ENCODE results near the gene VTN.

The VTN gene

DNA sequence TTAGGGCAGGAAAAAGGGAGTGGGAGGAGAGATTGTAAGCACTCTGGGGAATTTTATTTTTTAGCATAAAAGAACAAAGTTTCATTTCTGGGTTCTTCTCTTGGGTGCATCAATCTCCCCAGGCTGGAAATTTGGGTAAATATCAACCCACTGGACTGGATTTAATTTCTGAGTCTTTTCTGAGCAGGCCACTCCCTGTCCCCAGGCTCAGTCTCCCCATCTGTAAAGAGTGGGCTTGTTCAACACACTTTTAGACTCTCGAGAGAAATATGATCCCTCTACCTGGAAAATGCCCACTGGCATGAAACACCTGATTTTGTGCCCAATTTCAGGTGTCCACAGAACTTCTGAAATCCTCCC, 617 bp upstream of the VTN start:
- in situ Hi-C loops (cut with MboI; ENCODE audit: low sequenced_read_pairs) = no loop called here

DNA sequence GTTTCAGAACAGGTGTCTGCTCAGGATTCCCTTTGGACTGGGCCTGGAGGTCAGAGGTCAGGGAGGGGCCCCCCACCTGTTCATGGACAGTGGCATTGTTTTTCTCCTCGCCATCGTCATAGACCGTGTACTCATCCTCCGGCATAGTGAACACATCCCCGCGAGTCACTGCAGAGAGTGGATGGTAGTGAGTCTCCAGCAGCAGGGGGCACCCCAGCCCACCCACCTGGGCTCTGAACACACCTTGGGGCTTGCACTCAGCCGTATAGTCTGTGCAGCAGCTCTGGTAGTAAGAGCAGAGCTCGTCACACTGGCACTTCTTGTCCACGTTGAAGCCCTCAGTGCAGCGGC, 448 bp downstream of the VTN start:
- in situ Hi-C loops (cut with MboI; ENCODE audit: low sequenced_read_pairs) = no loop called here

DNA sequence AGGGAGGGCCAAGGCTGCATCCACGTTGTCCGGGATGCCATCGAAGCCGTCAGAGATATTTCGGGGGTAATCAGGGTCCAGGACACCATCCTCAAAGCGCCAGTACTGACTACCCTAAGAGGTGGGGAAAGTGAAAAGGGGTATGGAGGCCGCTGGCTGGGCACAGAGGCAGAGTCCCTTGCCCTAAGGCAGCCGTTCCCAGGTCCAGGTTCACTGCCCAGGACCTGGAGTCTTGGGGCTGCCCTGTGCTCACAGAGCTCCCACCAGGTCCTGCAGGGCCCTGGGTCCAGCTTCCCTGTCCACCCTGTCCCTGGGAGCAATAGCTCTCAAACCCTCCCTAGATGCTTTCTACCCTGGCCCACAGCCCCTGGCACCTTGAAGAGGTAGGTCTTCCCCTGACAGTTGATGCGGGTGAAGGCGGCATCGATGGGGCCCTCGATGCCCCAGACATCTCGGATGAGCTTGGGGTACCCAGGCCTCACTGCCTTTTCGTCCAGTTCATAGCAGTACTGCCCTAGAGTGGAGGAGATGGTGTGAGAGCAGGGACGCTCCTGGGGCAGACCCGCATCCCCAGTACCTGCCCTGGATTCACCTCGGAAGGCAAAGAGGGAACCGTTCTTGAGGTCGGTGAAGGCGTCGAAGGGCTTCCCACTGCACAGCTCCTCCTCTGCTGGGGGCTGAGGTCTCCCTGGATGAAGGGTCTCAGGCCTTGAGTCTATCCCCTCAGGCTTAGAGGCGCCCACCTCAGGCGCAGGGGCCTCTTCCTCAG, 1.0 kb downstream of the VTN start:
- in situ Hi-C loops (cut with MboI; ENCODE audit: low sequenced_read_pairs) = no loop called here

DNA sequence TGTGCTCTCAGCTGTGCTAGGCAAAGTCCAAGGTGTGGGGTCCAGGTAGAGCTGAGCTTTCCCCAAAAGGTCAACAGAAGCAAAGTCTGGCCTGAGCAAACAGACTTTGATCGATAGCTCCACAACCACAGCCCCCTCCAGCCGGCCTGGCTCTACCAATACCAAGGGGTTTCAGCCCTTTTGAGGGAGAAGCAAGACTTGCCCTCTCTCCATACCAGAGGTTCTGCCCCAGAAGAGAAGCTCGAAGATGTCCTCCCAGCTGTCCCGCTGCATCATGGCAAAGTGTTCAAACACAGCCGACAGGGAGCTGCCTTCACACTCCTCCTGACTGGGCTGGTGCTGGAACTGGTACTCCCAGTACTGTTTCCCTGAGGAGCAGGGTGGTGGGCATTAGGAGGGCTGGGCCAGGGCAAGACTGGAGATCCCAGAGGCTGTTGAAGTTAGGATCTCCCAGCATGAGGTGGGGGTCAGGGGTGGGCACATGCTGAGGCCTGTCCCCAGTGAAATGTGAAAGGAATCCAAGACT, 1.7 kb downstream of the VTN start:
- in situ Hi-C loops (cut with MboI; ENCODE audit: low sequenced_read_pairs) = no loop called here

DNA sequence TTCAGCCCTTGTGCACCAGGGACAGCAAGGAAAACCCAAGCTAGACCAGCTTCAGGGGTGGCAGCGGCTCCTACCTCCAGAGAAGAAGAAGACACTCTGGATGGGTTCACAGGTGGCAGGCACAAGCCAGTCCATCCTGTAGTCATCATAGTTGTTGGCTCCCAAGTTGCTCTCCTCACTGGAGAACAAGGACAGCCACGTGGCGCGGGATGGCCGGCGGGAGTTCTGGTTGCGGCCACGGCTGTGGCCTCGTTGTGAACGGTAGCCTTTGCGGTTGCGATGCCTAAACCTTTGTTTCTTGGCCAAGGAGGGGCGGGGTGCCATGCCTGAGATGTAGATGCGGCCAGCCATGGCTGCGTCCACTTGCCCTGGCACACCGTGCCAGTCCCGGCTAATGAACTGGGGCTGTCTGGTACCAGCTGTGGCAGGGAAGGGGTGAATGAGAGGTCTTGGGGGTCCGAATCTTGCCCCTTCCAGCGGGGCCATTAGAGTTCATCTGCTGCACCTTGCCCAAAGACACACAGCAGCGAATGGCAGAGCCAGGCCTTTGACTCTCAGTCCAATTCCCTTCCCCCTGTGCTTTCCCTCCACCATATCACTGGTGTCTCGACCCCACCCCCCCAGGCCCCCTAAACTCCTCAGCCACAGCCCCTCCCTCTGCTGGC, 2.3 kb downstream of the VTN start:
- in situ Hi-C loops (cut with MboI; ENCODE audit: low sequenced_read_pairs) = no loop called here

DNA sequence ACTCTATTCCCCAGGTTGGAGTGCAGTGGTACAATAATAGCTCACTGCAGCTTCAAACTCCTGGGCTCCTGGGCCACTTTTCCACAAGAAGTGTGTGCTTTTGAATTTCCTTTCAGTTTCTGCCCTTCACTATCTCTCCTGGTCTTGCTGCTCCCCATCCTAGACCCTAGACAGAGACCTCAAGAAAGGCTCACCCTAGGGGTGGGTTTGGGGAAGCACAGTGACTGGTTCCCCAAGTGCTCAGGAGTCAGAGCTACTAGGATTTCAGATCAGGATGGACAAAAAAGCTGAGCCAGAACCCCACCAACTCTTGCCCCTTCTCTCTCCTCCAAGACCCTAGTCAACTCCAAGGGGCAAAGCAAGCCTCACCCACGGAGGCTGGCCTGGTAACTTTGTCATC, 3.5 kb downstream of the VTN start:
- in situ Hi-C loops (cut with MboI; ENCODE audit: low sequenced_read_pairs) = no loop called here

DNA sequence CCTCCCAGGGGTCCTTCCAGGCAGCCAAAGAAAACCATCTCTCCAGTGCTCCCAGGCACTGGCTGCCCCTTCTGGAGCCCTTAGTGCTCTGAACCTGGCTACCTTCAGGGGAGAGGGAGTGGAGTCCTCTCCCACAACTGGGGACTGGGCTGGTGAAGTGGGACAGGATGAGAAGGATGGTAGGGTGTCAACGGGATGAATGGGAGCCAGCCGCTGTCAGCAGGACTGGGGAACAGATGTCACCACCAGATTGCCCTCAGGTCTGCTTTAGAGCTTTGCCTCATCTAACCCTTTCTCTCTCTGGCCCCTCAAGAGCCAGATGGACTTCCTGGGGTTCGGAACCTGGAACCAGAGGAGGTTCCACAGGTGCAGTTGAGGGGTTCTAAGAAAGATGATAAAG, 4.6 kb downstream of the VTN start:
- in situ Hi-C loops (cut with MboI; ENCODE audit: low sequenced_read_pairs) = no loop called here

DNA sequence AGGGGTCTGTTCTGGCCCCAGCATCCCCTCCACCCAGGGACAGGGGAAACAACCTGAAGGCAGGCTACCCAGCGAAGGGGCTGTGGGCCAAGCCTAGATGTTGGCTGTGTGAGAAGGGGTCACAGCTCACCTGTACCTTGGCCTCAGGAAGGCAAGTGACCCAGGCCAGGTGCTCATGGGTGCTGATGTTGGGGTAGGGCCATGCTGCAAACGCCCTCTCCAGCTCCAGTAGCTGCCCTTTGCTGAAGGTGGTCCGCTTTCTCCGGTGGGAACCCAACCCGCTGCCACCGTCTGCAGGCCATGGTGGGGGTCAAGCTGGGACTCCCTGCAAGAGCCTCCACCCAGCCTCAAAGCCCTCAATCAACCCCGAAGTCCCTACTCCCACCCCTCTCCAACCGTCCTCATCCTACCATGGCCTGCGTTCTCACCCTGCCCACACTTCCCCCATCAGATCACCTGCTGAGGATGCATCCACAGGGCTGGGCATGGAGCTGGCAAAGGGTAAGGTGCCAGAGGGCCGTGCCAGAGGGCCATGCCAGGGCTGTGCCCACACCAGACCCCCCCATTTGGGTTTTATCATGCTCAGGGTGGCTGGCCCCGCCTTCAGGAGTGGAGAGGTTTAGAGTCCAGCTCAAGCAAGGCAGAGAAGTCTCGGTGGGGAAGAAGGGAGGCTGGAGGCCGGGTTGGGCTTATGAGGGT, 5.3 kb downstream of the VTN start, which contains the start of gene SEBOX:
SEBOX (minus strand) TSS at position 535 of the 699 bp plus-strand sequence; CDS start at position 487, 48 bp downstream.
- in situ Hi-C loops (cut with MboI; ENCODE audit: low sequenced_read_pairs) = no loop called here

DNA sequence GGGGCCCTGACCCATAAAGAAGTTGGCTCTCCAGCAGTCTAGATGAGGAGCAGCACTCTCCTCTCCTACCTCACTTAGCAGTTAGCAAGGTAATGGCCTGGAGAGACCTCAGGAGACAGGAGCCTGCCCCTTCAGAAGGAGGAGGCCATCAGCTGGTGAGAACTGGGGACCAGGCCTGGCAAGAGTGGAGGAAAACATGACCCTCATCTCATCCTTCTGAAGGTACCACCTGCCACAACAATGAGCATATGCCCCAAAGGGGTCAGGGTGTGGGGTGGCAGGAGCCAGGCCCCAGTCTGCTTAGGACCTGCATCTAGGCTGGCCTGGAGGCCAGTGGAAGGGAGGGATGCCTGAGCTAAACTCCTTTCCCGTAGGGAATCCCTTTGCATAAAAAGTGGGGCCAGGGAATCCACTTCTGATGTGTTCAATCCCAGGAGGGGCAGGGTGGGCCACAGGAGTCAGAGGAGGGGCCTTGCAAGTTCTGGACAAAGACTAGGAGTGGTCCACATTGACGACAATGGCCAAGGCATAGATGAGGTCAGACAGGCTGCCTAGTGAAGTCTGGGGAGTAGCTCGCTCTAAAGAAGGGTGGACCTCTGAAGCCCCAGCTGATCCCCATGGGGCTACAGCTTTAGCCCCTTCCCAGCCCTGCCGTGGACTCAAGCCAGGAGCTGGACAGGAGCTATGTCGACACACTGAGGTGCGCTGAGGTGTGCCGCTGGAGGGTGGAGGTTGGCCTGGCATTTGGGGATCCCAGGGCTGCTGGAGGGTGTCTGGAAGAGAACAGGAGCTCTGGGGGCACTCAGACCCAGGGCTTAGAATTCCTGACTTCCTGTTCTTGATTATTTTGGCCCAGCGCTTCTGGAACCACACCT, 6.1 kb downstream of the VTN start:
- in situ Hi-C loops (cut with MboI; ENCODE audit: low sequenced_read_pairs) = no loop called here

DNA sequence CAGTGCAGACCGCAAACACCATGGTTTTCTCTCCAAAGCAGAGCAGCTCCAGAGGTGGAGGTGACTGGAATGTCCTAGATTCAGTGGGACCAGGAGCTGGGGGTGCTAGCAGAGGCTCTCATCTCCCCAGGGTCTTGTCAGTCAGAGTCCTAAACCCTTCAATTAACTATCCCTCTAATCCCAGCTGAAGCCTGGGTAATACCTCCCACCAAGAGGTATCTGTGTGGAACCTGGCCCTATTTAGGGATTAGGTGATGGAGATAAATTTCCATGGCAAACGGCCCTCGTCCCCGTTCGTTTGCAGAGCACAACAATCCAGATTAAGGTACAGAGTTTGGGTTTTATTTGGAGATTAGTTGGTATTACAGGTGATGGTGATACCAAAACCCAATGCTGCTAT, 6.9 kb downstream of the VTN start:
- in situ Hi-C loops (cut with MboI; ENCODE audit: low sequenced_read_pairs) = no loop called here

DNA sequence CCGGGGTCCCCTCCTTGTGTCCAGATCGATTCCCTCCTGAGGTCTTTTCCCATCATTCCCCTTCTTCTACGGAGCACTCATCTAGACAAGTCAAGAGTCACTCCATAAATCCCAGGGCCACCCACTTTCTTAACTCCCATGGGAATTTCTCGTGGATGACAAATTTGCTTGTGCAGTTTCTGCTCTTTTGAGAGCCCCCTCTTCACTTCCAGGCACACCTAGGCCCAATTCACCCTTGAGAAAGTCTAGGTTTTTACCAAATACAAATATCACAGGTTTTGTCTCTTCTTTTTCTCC, 12.3 kb downstream of the VTN start:
- in situ Hi-C loops (cut with MboI; ENCODE audit: low sequenced_read_pairs) = no loop called here

DNA sequence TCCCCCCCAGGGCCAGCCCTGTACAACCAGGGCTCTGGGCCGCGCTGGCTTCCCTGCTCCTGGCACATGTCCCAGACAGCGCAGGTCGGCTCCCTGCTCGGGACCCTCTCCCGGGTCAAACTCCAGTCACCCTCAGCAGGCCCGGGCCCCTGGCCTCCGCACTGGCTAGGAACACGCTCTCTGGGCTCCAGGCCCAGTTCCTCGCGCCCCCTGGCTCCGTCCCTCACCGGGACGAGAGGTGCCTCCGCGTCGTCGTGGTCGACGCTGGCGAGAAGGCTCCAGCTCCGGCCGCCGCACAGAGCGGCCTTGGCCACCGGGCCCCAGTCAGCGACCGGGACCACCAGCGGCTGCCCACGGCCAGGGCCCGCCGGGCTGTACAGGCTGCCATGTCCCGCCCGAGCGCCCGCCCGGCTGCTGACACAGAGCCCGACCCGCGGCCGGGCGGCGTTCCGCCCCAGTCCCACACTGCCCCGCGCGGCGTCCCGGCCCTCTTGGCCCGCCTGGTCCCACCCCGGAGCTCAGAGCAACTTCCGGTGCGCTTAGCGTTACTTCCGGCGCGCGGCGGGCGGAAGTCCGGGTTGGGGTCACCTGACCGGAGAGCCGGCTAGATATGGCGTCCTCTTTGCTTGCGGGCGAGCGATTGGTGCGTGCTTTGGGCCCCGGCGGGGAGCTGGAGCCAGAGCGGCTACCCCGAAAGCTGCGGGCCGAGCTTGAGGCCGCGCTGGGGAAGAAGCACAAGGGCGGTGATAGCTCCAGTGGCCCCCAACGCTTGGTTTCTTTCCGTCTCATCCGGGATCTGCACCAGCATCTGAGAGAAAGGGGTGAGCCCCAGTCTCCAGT, 12.8 kb downstream of the VTN start, which contains the start of gene POLDIP2:
POLDIP2 (minus strand) TSS at position 467 of the 840 bp plus-strand sequence; CDS start at position 388, 79 bp downstream.
- in situ Hi-C loops (cut with MboI; ENCODE audit: low sequenced_read_pairs) = no loop called here

DNA sequence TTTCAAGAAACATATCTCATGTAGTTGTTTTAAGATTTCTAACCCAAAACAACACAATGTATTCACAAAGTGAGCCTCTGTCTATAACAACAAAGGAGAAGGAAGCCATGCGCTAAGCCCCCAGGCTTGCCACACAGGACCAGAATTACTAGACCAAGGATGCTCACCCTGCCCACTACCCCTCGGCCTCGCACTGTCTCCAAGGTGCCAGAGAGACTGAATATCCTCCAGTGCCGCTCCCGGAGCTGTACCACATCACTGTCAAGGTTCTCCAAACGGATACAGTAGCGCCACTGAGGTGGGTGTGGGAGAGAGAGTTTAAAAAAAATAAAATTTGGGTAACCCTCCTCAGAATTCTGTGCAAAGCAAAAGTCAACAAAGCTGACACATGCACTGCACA, 19.8 kb downstream of the VTN start:
- in situ Hi-C loops (cut with MboI; ENCODE audit: low sequenced_read_pairs) = no loop called here

DNA sequence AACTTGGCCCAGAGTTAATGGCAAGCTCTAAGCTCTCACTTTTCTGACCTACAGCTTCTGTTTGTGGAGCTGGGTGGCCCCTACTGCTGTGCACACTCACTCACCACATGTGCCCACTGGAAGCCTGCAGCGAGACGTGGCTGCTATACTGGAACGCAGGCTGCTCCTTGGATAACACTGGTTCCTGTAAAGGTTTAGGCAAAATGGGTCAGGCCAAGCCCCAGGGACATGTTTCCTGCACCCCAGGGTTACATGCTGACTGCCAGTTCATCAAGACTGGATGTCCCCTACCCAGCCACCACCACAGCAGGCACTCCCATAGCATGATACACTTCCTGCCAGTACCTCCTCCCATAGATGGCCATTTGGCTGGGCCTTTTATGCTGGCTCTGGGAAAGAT, 21.1 kb downstream of the VTN start:
- in situ Hi-C loops (cut with MboI; ENCODE audit: low sequenced_read_pairs) = no loop called here

DNA sequence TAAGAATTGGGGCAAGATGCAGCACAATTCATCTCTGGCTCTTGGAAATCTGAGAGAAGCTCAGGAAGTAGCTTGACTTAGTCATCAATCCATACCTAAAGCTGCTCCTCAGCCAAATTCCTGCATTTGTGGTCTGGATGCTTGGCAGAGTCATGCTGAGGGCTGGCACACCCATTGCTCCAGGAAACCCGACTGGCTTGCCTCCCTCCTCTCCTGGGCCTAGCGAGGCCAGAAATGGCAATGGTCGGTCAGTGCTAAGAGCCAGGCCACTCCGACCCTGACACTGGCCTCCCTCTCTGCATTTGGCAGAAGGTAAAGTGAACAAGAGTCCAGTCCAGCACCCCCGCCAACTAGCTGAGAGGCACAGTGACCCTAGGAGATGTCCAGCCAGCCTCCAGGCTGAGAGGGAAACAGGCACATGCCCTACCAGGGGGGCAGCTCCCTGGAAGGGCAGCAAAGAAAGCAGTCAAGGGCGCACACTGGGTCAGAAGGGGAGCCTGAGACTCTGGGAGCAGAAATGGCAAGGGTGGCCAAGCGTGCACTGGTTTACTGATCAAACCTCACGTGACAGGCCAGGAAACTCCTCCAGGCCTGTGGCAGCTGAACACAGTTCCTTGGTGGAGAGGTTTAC, 22.7 kb downstream of the VTN start:
- in situ Hi-C loops (cut with MboI; ENCODE audit: low sequenced_read_pairs) = no loop called here

DNA sequence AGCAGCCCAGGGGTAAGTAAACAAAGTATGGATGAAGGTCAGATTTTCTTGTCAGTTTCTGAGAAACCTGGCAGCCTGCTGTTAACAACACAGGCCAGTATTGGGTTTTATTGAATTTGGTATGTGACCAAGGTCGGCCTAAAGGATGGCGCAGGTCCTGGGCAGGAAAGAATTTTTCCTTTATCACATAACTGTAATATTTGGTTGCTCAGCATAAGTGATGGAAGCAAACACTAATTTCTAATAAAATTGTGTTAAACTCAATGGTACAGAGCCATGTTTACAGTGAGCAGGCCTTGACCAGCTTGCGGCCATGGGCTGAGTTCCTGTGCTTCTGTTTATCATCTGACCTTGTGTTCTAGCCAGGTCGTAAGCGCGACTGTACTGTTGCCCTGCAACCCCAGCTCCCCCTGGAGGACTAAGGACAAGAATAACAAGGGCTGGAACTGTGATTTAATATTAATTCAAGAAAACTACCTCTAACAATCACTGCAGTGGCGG, 23.3 kb downstream of the VTN start:
- in situ Hi-C loops (cut with MboI; ENCODE audit: low sequenced_read_pairs) = no loop called here

DNA sequence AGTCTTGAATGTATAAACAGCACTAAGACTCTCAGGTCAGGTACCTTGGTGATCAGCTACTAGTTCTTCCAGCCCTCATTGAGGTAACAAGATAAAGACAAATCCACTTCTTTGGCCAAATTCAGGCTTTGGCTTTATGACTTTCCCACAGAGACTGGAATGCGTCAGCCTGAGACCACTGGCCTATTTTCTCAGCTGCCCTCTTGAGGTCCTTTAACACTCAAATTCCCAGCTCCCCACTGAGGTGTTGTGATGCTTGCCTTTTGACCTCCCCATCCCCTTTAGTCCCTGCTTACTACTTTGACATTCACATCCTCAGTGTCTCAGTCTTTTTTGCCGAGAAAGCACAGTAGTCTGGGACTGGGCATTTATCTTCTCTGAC, 23.9 kb downstream of the VTN start:
- in situ Hi-C loops (cut with MboI; ENCODE audit: low sequenced_read_pairs) = no loop called here

DNA sequence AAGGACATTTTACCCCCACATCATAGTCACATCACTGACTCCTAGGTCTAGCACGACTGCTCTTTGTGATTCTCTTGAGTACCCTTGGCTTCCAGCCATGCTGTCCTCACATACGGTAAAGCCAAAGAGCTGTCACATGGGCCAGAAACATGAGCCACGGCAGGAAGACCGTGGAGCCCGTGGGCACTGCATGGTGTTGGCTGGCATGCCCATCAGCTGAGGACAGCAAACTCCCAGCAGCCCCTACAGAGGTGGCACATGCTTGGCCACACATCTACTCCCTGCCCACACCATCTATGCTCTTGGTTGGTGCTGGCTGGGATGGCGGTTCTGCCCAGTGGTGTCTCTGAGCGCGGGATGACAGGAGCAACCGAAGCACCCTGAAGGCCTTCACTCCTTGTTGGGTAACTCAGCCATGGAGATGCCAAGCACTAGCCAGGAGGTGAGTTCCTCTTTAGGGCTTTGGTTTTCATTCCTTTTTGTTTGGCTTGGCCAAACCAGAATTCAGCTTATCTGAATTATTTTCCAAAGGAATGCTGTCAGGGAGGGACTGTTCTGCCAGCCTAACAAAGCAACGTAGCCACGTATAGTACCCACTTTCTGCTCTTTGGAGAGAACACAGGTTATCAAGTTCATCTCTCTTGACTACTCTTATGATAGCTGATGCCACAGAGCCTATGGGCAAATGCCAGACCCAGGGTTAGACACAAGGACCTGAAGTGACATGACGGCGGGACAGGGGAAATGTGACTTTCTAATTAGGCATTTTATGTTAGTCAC, 24.5 kb downstream of the VTN start:
- in situ Hi-C loops (cut with MboI; ENCODE audit: low sequenced_read_pairs) = no loop called here

DNA sequence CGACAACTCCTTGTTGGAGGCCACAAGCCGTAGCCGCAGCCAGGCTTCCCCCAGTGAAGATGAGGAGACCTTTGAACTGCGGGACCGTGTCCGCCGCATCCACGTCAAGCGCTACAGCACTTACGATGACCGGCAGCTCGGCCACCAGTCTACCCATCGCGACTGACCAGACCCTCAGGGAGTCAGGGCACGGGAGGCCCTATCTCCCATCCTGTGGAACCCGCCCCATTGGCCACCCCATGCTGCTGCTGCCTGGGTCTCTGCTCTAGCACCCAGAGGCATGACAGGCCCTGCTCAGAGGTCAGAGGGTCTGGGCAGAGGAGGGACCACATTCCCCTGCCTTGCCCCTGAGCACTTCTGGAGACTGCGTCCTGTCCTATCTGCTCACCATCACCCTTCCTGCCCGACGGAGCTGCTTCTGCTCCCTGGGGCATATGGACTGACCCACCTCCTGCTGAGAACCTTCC, 25.6 kb downstream of the VTN start:
- in situ Hi-C loops (cut with MboI; ENCODE audit: low sequenced_read_pairs) = no loop called here
